Measurements from ENCODE around the gene SOX10. TPM values are rescaled to one million over a fixed set of nuclear protein-coding genes. Genes with fewer than 3 reads are reported as not detected.

SOX10 gene
- total and polyA plus RNA-seq, 9 of the 15 experiments (the other 6 are each of a cell fraction or from before 2014, with no cell fraction given): not detected

GRCh38 chr22:37985050-37985585 lies 763 bp upstream of the SOX10 start (continued):
- TF ChIP-seq CLOCK (CRISPR knock-in tag; IDR thresholded peaks at IDR 0.05; ENCODE audit: borderline replicate concordance) (no peak), NCOR1 (IDR thresholded peaks at IDR 0.05) (no peak), STAT6 (CRISPR knock-in tag; IDR thresholded peaks at IDR 0.05) (no peak), ZNF644 (tag; IDR thresholded peaks at IDR 0.05; ENCODE audit: low read depth) (no peak)
